RPMI8226 (cell line): Measurements from ENCODE around the gene C1QTNF12.

ENCODE experiments used
- DNase-seq: peaks from one replicate; pipeline ENCODE4 v3.0.0-alpha.2; 2015

C1QTNF12 gene

DNA sequence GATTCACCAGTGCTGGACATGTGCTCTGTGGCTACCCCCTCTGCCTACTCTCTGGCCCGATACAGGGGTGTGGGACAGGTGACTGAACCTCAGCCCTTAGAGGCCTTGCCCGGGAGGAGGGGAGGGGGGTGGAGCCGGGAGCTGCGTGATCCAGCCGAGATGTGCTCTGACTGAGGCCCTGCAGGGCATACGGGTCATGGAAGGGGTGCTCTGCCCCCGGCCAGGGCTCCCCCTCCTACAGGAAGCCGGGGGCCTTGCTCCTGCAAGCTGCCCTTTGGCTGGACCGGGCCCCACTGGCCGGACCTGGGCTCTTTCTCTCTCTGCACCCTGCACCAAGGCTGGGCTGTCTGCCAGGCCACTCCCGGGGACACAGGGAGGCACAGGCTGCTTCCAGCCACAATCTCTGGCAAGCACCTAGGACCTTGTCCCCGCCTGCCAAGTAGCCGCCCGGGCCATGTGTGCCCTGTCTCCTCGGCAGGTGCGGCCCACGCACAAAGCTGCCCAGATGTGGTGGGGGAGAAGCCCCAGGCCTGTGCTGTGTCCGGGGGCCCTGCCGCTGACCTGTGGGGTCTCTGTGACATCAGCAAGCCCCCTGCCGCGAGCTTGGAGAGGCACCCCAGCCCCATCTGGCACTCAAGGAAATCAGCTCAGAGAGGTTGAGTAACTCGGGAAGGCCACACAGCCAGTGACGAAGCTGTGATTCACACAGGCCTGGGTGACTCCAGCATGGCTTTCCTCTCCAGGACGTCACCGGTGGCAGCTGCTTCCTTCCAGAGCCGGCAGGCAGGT lies 35.2 kb upstream of the C1QTNF12 start:
- DNase-seq: peak; percentile 70

DNA sequence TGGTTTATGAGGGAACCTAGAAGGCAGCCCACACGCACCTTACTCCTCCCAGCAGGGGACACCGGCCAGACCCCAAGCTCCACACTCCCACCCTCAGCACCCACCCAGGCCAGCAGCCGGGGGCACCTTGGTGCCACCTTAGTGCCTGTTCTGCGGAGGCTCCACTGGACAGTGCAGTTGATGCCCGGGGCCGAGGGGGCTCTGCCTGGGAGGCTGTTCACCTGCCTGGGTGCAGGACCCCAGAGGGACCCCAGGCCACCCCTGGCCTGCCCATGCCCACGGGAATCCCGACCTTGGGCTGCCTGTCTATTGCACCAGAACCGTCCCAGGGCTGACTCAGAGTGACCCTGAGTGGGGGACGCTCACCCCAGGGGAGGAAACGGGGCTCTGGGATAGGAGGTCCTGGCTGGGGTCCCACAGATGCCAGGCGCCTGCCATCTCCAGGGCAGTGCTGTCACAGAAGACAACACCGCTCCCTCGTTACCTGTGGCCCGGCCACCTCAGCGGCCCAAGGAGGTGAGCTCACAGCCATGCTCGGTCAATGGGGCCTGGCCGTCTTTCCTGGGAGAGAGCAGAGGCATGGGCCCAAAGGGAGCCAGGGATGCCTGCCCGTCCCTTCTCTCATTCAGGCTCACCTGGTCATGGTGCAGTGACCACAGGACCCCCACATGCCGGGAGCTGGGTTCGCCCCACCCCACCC lies 34.4 kb upstream of the C1QTNF12 start:
- no peak for DNase-seq

DNA sequence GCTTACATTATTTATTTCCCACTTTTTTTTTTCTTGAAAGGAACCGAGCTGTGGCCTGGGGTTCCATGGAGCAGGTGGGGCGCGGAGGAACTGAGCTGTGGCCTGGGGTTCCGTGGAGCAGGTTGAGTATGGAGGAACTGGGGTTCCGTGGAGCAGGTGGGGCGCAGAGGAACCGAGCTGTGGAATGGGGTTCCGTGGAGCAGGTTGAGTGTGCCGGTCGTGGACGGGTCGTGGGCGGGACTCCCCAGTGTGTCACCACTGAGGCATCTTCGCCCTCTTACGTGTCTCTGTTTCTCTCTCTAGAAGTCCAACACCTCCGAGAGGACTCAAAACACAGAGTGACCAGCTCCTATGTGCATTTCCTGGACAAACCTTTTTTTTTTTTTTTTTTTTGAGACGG lies 32.5 kb upstream of the C1QTNF12 start:
- DNase-seq: no peak

DNA sequence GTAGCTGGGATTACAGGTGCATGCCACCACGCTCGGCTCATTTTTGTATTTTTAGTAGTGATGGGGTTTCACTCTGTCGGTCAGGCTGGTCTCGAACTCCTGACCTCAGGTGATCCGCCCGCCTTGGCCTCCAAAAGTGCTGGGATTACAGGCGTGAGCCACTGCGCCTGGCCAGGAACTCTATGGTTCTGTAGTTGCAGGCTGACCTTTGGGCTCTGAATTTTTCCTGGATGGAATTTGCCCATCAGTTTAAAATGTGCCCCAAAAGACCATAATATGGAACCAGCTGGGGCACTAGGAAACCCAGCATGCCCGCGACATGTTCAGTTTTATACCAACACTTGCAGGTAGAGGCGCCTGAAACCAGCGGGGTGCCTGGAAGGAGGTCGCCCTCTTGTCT lies 32.1 kb upstream of the C1QTNF12 start:
- DNase-seq: peak; percentile 48

DNA sequence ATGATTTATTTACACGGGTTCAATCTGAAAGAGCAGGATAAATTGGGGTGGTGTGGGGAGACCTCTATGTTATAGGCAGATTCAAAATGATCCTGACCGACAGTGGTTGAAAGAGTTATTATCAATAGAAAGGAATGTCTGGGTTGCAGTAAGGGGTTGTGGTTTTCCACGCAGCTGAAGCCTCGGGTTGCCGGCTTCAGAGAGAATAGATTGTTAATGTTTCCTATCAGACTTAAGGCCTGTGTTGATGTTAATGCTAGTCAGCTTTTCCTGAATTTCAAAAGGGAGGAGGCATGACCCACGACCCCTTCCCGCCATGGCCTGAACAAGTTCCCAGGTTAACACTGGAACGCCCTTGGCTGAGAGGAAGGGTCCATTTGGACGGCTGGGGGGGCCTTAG lies 29.3 kb upstream of the C1QTNF12 start:
- no peak for DNase-seq

DNA sequence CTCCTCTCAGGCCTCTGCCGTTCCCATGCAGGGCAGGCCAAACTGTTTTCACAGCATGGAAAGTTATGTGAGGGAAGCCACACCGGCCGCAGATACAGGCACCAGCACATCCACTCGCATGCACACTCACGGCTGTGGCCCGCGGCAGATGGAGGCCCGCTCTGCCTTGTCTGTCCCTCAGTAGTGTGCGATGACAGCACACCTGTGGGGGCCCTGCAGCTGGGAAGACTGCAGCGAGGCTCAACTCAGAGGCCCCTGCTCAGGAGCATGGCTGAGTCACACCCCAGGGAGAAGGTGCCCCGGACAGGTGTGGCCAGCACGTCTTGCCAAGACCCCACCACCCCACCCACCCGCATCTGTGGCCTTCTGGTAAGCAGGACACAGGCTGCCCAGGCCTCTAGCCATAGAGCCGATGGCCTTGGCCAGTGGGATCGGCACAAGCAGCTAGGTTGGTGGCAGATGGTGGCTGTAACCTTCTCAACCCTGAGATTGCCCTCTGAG lies 28.5 kb upstream of the C1QTNF12 start:
- no peak for DNase-seq

DNA sequence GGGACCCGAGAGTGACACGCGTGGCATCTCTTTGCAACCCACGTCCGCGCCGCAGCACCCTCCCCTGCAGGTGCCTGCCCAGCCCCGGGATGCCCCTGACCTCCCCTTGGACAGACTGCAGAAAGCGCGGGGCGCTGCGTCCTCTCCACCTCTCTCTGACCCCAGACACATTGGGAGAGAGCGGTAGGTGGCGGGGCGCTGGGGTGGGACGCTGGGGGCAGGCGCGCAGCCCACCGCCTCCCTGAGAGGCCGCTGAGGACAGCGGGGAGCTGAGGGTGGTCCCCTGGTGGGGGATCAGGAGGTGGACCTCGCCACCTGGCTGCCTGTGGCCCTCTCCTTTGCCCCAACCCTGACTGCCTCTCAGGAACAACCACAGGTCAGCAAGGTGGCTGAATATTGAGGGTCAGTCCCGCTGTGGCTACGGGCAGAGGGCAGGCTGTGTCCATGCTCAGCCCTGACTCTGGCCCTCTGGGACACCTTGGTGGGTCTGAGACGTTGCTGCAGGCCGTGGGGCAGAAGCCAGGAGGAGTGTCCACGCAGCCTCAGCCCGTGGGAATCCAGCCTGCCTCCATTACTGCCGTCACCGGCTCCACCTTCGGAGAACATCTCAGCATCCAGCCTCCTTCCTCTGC lies 27.9 kb upstream of the C1QTNF12 start:
- no peak for DNase-seq

DNA sequence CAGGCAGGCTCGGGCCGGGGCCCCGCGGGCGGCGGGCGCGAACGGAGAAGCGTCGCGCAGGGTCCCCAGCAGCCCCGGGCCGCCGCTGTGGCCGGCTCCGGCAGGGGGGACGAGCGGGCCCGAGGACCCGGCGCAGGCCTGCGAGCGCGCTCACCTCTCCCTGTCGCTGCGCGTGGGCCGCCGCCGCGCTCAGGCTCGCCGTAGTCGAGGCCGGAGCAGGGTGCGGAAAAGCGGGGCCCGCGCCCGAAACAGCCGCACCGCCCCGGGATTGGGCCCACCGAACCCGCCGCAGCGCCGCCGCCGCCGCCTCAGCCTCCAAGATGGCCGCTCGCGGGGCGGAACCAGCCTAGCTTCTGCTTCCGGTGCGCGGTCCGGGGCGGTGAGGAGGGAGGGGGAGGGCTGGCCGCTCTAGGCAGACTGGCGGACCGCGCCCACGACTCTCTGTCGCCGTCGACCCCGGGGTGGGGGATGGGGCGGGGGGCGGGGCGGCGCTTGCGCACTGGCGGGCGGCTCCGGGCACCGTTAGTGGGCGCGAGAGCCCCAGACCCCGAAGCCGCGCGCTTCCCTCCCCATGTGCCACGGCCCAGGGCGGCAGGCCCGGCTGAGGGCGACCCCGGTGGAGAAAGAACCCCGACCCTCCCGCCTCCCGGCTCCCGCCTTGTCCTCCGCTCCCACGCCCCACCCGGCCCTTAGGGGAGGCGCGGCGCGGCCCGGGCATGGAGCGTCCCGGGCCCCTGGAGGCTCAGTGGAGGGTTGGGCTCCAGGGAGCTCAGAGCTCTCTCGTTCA lies 27.2 kb upstream of the C1QTNF12 start, which contains the start of gene UBE2J2:
Gene UBE2J2 (minus strand): TSS at position 343 of the 787 bp plus-strand sequence. CDS start 5,862 bp downstream, outside the sequence.
- peak; percentile 96 for DNase-seq

DNA sequence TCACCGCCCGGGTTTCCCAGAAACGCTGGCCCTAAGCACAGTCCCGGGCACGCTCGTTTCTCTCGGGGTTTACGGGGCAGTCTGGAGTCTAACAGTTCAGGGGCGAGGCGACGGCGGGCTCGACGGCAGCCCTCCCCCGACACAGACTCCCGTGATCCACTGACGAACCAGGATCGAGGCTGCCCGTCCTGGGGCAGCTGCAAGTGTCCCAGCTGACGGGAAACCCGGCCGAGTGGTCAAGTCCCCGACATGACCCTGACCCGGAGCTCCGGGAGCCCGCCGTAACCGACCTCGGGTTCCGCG lies 26.6 kb upstream of the C1QTNF12 start:
- DNase-seq: no peak

DNA sequence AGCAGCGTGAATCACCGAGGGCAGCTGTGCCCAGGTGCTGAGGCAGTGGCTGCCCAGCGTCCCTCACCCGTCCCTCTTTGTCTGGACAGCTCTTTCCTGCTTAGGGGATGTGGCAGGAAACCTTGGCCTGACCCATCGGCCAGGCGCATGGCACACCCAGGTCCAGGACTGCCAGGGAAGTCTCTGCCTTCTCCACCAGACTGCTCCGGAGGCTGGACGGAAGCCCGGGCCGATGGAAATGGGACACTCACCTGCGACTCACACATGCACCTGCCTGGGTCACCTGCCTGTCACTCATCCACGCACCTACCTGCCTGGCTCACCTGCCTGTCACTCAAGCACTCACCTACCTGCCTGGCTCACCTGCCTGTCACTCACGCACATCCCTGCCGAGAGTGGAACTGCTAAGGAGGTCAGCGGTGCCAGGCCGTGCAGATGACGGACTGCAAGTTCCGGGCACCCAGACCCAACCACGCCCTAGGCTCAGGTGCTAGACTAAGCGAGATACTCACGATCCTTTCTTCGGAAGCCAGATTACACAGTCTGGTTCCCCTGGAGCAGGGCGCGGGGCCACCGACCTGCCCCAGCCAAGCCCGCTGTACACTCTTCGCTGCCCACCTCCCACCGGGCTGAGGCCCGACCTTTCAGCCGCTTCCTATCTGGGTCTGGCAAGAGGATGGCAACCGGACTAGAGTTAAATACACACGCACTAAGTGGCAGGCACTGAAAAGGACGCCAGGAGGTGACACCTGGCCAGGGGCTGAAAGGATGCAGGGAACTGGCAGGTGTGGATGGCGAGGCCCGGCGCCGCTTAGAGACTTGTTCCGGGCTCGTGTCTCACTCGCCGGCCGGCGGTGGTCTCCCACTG lies 26.1 kb upstream of the C1QTNF12 start:
- DNase-seq: peak; percentile 60

DNA sequence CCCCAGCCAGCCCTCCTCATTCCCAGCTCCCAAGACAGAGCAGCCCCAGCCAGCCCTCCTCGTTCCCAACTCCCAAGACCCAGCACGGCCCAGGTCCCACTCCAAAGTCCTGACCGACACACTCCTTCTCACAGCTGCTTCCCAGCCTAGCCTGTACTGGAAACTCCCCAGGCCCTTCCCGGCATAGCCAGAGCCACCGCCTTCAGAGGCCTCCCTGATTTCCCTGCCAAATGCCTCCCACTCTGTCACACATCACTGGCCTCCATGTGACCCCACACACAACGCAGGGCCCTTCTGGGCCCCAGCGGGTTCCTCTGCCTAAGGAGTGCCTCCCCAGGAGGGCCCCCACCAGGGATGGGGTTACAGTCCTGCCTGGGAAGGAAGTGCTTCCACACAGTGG lies 24.3 kb upstream of the C1QTNF12 start:
- DNase-seq: no peak

DNA sequence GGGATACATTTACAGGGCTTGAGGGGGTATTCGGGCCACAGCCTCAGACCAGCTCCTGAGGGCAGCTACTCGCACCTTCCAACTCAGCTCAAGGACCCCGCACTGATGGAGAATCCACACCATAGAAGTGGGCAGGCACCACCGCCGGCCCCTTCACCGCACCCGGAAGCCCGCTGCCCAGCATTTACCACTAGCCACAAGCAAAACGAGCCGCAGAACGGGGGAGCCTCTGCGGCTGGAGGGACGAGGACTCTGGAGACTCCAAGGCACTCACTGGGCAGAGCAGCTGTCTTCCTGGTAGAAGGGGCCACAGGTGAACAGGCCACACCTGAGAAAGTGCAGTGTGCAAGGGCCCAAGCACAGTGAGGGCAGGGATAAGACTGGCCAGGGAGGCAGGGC lies 21.8 kb upstream of the C1QTNF12 start:
- no peak for DNase-seq

DNA sequence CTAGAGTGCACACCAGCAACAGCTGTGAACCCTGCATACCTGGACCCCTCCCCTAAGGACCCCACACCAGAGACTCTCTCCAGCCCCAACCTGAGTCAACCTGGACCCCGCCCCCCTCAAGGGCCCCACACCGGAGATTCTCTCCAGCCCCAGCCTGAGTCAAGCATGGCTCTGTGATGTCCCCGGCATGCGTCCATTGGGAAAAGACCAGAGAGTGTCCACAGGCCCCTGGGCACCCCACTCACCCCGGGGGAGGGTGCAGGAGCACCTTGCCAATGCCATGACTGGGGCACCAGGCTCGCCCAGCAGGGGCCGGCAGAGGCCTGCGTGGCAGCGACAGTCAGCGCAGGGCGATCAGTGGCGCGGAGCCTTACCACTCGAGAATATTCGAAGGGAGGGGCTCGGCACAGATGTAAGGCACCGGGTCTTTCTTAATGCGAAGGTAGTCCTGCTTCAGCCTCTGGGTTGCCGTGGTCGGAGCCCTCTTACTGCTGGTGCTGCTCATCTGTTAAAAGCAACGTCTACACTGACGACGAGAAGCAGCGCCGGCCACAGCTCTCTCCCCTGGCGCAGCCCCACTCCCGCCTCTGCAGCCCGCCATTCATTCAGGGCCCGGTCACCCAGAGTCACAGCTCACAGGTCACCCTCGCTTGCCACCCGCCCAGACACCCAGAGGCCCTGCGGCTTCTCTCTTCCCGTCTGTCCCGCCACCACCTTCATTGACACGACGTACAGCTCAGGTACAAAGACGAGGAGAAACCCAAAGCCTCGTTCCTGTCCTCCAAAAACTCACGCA lies 21.2 kb upstream of the C1QTNF12 start:
- DNase-seq: no peak

DNA sequence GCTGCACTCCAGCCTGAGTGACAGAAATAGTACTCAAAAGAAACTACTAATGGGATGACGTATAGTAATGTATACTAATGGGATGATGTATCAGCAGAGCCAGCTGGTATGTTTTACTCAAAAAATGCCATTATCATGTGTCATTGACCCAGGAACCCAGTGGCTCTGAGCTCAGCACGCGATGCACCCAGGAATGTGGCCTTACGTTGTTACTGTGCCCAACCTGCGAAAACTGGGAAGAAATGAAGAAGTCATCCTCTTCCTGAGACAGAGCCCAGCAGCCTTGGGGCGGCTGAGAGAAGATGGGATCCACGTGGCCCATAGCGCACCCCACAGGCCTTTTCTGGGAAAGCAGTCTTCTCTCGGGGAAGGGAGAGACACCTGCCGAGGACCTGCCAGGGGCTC lies 18.3 kb upstream of the C1QTNF12 start:
- DNase-seq: no peak

DNA sequence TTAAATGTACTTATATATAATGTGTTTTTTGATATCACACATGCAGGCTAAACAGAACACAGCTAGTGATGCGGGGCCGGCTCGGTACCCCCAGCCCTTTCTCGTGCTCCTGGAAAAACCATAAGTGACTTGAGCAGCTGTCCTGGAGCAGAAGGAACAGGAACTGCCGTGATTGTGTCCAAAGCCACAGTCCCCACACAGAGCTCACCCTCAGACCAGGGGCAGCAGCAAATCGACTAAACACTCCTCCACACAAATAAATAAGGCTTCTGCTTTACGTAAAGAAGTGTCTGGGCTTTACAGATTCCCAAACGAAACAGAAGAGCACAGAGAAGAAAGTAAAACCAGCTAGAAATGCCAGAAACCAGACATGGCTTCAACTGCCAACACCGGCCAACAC lies 17.5 kb upstream of the C1QTNF12 start:
- no peak for DNase-seq

DNA sequence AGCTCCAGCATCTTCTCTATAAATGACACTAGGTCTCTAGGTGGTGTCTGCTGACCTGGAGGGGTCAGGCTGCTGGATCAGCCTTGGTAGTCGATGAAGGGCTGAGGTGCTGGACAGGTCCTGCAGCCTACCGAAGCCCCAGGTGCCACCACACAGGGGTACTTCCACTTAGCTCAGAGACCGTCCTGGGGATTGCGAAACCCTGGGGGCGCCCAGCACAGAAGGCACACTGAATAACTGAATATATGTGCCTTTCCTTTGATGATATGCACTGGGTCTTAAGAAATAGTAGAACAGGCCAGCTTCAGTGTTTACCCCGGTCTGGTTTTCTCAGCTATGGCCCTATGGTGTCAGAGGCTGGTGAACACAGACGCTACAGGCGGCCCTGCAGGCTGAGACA lies 16.2 kb upstream of the C1QTNF12 start:
- no peak for DNase-seq

DNA sequence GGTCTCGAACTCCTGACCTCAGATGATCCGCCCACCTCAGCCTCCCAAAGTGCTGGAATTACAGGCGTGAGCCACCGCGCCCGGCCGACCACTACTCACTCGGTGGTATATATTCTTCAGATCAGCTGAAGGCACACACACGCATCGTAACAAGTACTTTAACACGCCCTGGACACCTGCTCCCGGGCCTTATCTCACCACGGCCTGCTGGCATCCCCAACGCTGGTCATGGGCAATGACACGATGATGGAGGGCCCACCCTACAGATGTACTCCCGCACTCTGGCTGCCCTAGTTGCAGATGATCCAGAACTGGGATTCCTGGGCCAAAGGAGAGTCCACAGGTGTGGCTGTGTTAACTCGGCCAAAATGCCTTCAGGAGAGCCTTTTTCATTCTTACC lies 15.5 kb upstream of the C1QTNF12 start:
- DNase-seq: no peak

DNA sequence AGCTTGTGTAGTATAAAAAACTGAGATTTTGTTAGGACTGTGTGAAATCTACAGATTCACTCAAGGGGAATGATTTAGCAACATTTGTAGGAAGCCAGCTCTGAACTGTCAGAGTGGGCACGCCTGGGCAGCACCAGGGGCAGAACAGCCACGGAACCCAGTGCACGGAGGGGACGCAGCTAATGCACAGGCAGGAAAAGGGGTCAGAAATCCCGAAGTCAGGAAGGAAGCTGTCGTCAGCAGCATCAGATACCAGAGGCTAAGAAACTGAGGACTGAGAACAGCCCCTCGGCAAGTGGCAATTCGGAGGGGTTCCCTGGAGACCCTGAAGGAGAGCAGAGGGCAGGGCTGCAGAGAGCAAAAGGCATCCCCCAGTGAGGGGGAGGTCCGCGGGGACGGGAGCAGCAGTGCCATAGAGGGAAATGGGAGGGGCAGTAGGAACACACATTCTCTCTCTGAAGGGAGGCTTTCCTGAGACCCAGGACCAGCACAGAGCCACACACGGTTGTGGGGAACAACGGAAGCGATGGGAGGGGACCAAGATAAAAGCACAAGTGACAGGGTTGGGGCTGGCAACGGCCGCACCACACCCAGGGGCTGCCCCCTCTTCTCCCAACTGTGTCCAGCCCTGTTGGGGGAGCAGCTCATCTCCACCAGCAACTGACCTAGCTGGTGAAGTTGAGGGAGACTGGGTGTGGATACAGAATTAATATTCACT lies 14.5 kb upstream of the C1QTNF12 start:
- no peak for DNase-seq

DNA sequence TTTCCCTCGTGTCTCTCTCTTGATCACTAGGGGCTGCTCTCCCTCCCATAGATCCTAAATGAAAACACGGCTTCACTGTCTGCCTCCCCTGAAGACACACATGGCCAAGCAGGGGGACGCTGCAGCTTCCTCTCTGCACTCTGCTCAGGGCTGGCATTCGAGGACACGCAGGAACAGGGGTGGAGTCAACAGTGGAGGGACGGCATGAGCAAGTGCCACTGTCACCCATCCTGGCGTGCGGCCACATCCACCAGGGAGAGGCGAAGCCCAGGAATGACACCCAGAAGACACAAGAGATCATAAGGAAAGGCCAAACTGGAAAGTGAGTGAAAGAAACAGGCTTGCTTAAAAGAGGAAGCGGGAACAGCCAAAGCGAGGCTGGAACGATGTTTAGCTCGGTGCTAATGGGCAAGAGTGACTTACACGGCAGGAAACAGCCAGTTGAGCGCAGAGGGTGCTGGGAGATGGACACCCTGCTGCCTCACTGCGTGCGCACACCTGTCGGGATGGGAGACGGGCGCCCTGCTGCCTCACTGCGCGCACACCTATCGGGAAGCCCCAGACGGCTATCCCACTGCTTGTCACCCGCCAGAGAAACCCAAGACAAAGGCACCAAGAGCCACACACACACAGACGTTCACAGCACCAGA lies 13.6 kb upstream of the C1QTNF12 start:
- DNase-seq: no peak

DNA sequence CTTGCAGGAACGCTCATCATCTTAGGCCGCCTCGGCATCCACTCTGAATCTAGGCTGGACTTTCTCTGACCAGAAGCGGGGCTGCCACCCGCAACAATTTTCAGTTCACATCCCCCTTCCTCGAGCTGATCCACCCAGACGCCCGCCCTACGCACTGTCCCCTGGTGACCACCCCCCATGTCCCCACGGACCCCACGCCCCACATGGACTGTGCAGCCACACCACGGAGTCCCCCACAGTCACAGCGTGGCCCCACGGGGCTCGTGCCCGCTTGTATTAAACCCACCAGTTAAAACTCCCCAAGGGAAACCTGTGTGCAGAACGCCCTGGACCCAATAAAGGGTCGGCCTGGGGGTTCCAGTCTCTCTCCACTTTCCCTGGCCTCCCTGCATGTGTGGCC lies 13.0 kb upstream of the C1QTNF12 start:
- DNase-seq: no peak
